ENCODE results near the gene ANO10. TPM values are rescaled to one million over a fixed set of nuclear protein-coding genes. Genes with fewer than 3 reads are reported as not detected.

The ANO10 gene
- total and polyA plus RNA-seq, 2 of the 8 experiments (the other 6 are each of a cell fraction or from before 2014, with no cell fraction given) = 38.0 to 53.2 TPM

GRCh38 chr3:43473244-43473643 is 148.6 kb downstream of the ANO10 start:
- H3K4me1 ChIP-seq (replicated peaks in 1 of 4; ENCODE audit: control insufficient read depth in 3 of 4, insufficient read depth in 4 of 4, low read length in 3 of 4) = peaks cover 0 to 7% (median 1%) of the 10 kb centered on the region in 4 experiments; a peak in 3 of 7 replicates
- H4K20me1 ChIP-seq (replicated peaks in 1 of 2; ENCODE audit: control insufficient read depth in 1 of 2, insufficient read depth in 2 of 2, low read length in 2 of 2) = peaks cover 0 to 7% of the 10 kb centered on the region in 2 experiments
- H3K9me3 ChIP-seq (ENCODE audit: insufficient read depth in 2 of 2, low read depth in 1 of 2, low read length in 1 of 2) = no peaks in the 10 kb centered on the region
- no peak overlapping the region for H3K14ac ChIP-seq (ENCODE audit: insufficient read length)
- H3K27ac ChIP-seq (ENCODE audit: low read depth, low read length) = no peak overlapping the region
- H3K4ac ChIP-seq (replicated peaks; ENCODE audit: insufficient read length, low read depth, low read length) = no peak overlapping the region
- ChIA-PET POLR2A (ENCODE audit: partially characterized antibody) (no interaction called here), CTCF (ENCODE audit: partially characterized antibody) (interaction anchor here (1.7 kb wide), 1 partner anchor 15 kb away, joined by 4 read pairs; no protein-coding TSS in a partner anchor)
- H3K4me3 ChIP-seq (ENCODE audit: extremely low read depth in 1 of 4, insufficient read depth in 2 of 4, low read depth in 3 of 4, low read length in 4 of 4) = no peak overlapping the region
- H4K8ac ChIP-seq (ENCODE audit: extremely low read depth, insufficient read depth, low read length) = no peak overlapping the region
- H3K23ac ChIP-seq (ENCODE audit: insufficient read length) = no peak overlapping the region
- H3K23me2 ChIP-seq (ENCODE audit: low read depth, low read length) = no peaks in the 10 kb centered on the region
- no peak overlapping the region; a peak in 1 of 7 replicates for H3K9ac ChIP-seq (replicated peaks in 1 of 4; ENCODE audit: extremely low read depth in 1 of 4, low read depth in 3 of 4, low read length in 3 of 4)
- H3K79me1 ChIP-seq (ENCODE audit: low read depth, low read length) = 0 out of 2 replicates have a peak, but pooled peaks cover 2% of the 10 kb centered on the region
- H2BK120ac ChIP-seq (replicated peaks; ENCODE audit: low read depth, low read length) = no peak overlapping the region
- no peak overlapping the region for H4K5ac ChIP-seq (ENCODE audit: insufficient read length, low read depth, low read length)
- no peaks in the 10 kb centered on the region for H3K36me3 ChIP-seq (ENCODE audit: control insufficient read depth in 2 of 4, insufficient read depth in 4 of 4, low read length in 3 of 4)
- no peak overlapping the region for H2BK5ac ChIP-seq (ENCODE audit: low read depth, low read length)
- no peak overlapping the region for H3K18ac ChIP-seq (ENCODE audit: extremely low read depth, low read length)
- H3K27me3 ChIP-seq (replicated peaks in 1 of 4; ENCODE audit: control insufficient read depth in 3 of 4, extremely low read depth in 1 of 4, insufficient read depth in 3 of 4, low read length in 3 of 4) = peaks cover 4 to 16% (median 9%) of the 10 kb centered on the region in 4 experiments; a peak in 6 of 7 replicates
- FAIRE-seq (no peak), DNase-seq (ENCODE audit: low read depth in 1 of 2, low spot score in 2 of 2) (no peak)
- no peak overlapping the region for H2BK12ac ChIP-seq (ENCODE audit: low read depth, low read length)
- 0 out of 2 replicates have a peak overlapping the region, but pooled peaks have one; percentile 15 for H2BK20ac ChIP-seq (ENCODE audit: low read length)
- H3K79me2 ChIP-seq (ENCODE audit: control insufficient read depth in 1 of 2, insufficient read depth in 2 of 2, low read length in 2 of 2) = no peaks in the 10 kb centered on the region
- WGBS, 2 experiments (ENCODE audit: extremely low coverage in 1 of 2, insufficient coverage in 1 of 2, insufficient read length in 1 of 2, insufficient replicate concordance in 2 of 2, low coverage in 1 of 2, low lambda C conversion rate in 2 of 2, missing lambda C conversion rate in 1 of 2) = 85% methylated on average over 10 of the region's 10 CpGs; no CpG with 5 or more reads in 1 of the 2 experiments
- H2BK15ac ChIP-seq (ENCODE audit: low read length) = no peak overlapping the region
- H3K4me2 ChIP-seq (ENCODE audit: insufficient read depth in 1 of 2, low read depth in 2 of 2, low read length in 2 of 2) = no peak overlapping the region
- no peak overlapping the region for H2AK5ac ChIP-seq (ENCODE audit: low read depth, low read length)
- no peak overlapping the region for H2AFZ ChIP-seq (ENCODE audit: low read length)
- no peak overlapping the region for H3K56ac ChIP-seq (replicated peaks; ENCODE audit: insufficient read length, low read depth, low read length)
- no peak overlapping the region for H4K91ac ChIP-seq (replicated peaks; ENCODE audit: insufficient read length, low read length)
- TF ChIP-seq ATF2 (IDR thresholded peaks at IDR 0.05; ENCODE audit: low read length) (no peak), SIN3A (conservative IDR thresholded peaks at IDR 0.05 in 1 of 2, IDR thresholded peaks at IDR 0.05 in 1 of 2; ENCODE audit: low read depth in 1 of 2, low read length in 2 of 2) (no peak), YY1 (IDR thresholded peaks at IDR 0.05; ENCODE audit: low read depth, low read length) (no peak), SUZ12 (IDR thresholded peaks at IDR 0.05; ENCODE audit: low read length) (no peak), RNF2 (IDR thresholded peaks at IDR 0.05; ENCODE audit: borderline replicate concordance, low read depth, low read length, missing control alignments, poor library complexity, severe bottlenecking) (no peak), KDM1A (IDR thresholded peaks at IDR 0.05; ENCODE audit: borderline replicate concordance, low read length) (no peak), SP4 (IDR thresholded peaks at IDR 0.05; ENCODE audit: low read length) (no peak), POU5F1 (IDR thresholded peaks at IDR 0.05; ENCODE audit: low read depth, low read length) (no peak), CREB1 (IDR thresholded peaks at IDR 0.05) (no peak)

Data from H1 (cell line).